Suprapubic skin (tissue), 3 donors: ENCODE results near the gene ALCAM.

ENCODE experiments used
- CTCF ChIP-seq, 2 donors: fragments of 200-600 bp in 1 of 2; fragments of 450-650 bp in 1 of 2; sonication (generic) in 1 of 2; IDR thresholded peaks; one replicate each; pipeline ENCODE4 v1.5.1; 2016 to 2019; ENCODE audit warnings: antibody characterized with exemption in 2 of 2, mild to moderate bottlenecking in 1 of 2, moderate library complexity in 1 of 2
- POLR2A ChIP-seq, 2 donors: fragments of 450-650 bp; IDR thresholded peaks; one replicate each; pipeline ENCODE4 v1.6.1; 2017; ENCODE audit warnings: antibody characterized with exemption in 2 of 2, mild to moderate bottlenecking in 2 of 2, moderate library complexity in 2 of 2

DNA sequence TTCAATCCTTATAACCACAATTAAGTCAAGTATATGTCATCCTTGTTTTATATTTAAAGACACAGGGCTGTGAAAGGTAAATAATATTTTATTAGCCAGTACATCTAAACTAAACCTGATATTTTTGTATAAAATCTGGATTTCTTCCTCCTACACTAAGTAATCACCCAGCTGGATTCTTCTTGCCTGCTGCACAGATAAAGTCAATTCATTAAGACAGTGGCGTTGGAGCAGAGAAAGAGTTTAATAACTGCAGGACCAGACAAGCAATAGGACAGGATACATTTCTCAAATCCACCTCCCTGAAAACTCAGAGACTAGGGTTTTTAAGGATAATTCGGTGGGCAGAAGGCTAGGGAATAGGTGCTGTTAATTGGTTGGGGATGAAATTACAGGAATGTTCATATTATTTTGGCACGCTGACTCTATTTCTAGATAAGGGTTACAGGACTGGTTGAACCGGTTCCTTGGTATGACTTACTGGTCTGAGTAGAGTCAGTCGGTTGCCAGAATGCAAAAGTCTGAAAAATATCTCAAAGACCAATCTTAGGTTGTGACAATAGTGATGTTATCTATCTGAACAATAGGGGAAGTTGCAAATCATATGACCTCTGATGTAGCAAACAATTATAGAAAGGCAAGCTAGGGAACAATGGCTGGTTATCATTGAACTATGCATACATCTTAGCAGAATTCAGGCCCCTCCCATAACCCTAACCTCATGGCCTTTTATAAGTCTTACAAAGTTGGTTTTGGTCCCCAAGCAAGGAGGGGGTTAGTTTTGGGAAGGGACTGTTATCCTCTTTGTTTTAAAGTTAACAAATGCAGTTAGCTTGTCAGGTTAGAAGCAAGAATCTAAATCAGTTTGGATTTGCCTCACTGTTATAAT, 244.8 kb downstream of the ALCAM start:
- TF ChIP-seq POLR2A (IDR thresholded peaks at IDR 0.05) (no peak), CTCF (IDR thresholded peaks at IDR 0.05) (no peak)
